IPS-11a (cell line): ENCODE measurements around the gene GMDS.

ENCODE experiments used
- H3K4me3 ChIP-seq: one replicate; pipeline ENCODE4 v1.5.1; 2013; ENCODE audit warnings: low read depth, low read length, control low read depth

GMDS gene

DNA sequence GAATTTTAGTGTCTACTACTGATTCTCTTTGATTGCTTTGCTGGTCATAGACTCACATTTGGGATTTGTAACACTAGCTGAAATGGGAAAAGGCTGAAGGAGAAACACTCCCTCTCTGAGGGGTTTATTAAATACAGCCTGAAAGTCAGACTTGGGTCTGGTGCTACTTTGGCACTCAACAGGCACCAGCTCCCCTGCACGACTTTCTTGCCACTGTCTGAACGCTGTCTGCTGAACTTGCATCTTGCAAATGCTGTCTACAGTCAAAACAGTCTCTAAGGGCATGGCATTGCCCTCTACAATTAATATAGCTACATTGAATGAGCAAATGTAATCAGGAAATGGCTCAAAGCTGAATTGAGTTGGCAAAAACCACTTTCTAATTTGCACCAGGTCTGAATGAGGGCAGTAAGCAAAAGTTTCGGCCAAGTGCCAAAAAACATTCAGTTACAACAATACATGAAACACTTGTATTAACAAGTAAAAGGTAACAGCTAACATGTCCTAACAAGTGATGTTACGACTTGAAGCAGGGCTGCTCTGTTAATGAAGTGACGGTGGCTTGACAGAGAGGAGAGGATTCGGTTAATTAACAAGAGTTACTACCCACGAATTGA is 516.2 kb downstream of the GMDS start:
- H3K4me3 ChIP-seq: no peak overlapping the region

DNA sequence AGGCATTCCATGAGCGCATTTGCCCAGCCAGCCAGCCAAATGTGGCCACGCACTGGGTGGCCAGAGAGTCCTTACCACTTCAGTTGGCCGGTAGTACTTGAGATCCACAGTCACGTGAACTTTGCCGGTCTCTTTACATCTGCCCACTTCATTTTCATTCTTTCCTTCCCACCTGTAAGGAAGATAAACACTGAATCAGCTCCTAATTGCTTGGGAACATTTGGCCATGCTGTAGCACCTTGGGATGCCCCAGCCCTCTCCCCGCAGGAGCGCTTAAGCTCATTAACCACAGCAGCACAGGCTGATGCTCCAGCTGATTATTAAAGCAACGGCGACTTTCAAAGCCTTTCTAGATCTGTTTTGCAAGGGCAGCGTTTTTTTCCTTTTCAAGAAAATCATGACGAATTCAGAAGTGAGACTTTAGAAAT is 519.0 kb downstream of the GMDS start:
- no peak overlapping the region for H3K4me3 ChIP-seq

DNA sequence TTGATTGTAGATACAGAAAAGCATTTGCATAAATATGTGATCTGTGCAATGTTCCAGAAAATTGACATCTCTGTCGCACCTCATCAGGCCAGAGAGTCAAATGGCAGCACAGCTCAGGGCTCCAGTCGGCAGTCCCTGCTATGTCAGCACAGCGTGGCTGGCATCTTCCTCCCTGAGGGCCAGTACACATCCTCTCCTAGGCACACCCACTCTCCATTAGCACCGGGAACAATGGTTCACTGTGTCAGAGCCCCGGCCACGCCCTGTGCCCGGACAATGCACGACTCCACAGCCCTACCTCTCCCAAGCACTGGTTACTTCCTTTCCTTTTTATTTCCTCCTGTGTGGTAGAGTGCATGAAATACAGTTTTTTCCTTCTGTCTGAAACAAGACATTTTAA is 520.8 kb downstream of the GMDS start:
- H3K4me3 ChIP-seq: no peak overlapping the region

GRCh38 chr6:1724124-1724523 is 521.3 kb downstream of the GMDS start:
- H3K4me3 ChIP-seq: no peak overlapping the region

GRCh38 chr6:1722801-1723200 is 522.6 kb downstream of the GMDS start:
- H3K4me3 ChIP-seq: no peak overlapping the region

DNA sequence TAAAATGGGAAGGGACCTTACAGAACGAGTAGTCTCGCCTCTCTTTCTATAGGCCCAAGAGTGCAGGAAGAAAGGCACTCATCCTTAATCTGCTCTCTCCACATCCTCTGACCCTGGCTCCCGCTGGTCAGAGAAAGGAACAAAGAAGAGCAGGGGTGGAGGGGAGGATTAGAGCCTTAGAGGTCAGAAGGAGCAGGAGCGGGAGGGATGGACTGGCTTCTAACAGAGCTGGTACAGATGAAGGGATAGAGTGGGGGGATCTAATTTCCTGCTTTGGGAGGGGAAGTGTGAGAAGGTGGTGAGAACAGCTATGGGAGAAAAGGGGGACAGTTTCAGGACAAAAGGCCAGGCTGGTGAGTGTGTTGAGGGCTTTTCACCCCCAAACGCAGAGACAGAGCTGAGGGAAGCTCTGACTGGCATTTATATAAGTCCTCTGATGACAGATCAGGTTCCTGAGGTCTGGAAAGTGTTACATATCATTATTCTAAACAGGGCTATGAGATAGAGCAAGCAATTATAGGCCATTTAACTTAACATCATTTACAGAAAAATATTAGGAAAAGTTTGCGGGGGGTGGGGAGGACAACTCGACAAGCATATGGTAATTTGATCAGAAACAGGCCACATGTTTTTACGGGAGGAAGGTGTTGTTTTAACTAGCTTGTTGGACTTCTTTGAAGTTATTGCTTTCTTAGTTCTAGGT is 524.6 kb downstream of the GMDS start:
- no peak overlapping the region for H3K4me3 ChIP-seq

DNA sequence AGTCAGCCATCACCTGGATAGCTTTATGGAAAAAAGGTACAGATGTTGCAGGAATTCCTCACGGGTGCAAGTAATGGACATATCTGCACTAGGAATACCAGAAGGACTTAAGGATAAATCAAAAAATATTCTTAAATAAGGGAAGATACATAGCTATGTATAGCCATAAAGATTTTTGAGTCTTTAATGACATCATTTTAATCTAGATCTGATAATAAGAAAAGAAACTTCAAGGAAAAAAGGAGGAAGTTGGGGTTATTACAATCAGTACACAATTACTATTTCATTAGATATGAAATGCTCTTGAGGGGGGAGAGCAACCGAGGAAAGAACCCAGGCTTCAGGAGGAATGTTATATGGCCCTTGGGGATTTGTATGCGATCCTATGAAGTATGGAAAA is 525.5 kb downstream of the GMDS start:
- no peak overlapping the region for H3K4me3 ChIP-seq

GRCh38 chr6:1716868-1717267 is 528.5 kb downstream of the GMDS start:
- H3K4me3 ChIP-seq: no peak overlapping the region

DNA sequence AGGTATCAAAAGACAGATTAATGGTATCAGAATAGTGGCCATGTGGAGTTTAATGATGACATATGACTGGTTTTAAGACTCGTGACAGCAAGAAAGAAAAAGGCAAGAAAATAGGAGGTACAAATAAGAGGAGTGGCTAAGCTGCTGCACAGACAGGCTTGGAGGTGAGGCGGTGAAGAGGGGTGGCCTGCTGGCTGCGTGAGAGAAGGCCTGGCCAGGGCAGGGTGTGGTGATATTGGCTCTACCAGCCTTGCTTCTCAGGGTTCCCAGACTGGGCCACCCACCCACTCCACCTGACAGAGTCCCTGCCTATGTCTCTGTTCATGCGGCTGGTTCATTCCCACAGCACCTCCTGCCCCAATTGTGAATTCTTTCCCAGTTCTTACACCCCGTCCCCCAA is 529.0 kb downstream of the GMDS start:
- H3K4me3 ChIP-seq: no peak overlapping the region

- H3K4me3 ChIP-seq: no peak overlapping the region
Observed at GRCh38 chr6:1715336-1715735, 530.1 kb downstream of the GMDS start.

DNA sequence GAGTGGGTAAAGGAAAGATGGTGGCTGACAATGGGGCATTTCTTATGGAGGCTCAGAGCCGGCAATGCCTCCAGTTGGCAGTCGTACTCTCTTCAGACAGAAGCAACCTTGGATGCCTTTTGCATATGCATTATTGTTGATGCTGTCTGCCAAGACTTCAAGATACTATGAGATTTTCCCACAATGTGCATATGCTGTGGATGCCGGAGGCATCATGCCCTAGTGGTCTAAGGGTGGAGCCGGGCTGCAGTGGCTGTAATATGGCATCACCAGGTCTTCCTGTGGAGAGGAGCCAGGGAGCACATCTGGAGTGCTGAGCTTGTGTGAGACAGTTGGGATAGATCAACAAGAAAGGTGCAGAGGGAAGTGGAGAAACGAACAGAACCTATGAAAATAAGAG is 530.8 kb downstream of the GMDS start:
- H3K4me3 ChIP-seq: no peak overlapping the region

- H3K4me3 ChIP-seq: no peak overlapping the region
Observed at GRCh38 chr6:1713016-1713600, 532.3 kb downstream of the GMDS start.

DNA sequence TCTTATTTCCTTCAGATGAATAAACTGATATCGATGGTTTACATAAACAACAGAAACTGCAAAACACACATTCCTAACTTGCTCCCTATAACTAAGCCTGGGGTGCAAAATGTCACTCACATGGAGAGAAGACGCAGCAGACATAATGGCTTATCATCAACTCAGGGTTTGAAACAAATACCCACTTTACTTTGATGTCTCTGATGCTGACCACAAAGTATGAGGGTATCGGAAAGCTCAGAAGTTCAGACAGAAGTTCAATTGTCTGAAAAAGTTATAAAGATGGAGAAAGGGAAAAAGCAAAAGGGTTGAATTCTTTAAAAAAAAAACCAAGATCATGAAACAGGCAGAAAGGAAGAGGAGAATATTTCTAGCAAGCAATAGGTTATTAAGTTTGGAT is 533.0 kb downstream of the GMDS start:
- no peak overlapping the region for H3K4me3 ChIP-seq

GRCh38 chr6:1711136-1711535 is 534.3 kb downstream of the GMDS start:
- no peak overlapping the region for H3K4me3 ChIP-seq

GRCh38 chr6:1709234-1709641 is 536.2 kb downstream of the GMDS start:
- H3K4me3 ChIP-seq: no peak overlapping the region

- no peak overlapping the region for H3K4me3 ChIP-seq
Observed at GRCh38 chr6:1708820-1709219, 536.6 kb downstream of the GMDS start.

- H3K4me3 ChIP-seq: no peak overlapping the region
Observed at GRCh38 chr6:1708122-1708521, 537.3 kb downstream of the GMDS start.

DNA sequence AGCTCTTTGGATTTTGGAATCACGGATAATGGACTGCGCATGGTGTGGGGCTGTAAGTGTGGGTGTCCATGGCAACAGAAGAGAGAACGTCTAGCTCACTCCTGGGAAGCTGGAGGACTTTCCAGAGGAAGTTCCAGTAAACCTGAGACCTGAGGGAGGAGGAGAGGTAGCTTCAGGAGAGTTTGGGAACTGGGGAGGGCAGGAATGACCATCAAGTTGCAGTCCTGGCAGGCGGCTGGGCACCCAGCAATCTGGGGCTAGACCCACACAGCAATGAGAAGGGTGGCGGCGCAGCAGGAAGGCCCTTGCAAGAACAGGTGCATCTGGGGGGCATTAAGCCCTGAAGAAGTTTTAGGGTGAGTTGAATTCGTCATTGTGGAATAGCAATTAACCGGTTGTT is 539.8 kb downstream of the GMDS start:
- no peak overlapping the region for H3K4me3 ChIP-seq

DNA sequence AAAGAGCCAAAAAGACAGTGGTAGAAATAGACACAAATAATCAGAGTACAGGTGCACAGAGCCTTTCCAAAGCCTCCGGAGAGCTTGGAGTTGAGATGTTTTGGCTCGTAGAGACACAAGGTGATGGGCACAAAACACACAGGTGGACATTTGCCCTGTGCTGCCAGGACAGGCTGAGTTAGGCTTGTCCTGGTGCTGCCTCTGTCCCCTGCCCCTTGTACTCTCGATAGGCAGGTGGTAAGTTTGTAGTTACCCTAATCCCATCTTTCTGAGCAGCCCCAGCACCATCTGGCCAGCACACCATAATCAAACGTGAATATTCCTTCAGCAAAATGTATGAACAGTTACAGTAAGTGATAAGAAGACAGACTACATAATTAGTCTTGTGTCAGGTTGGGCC is 540.2 kb downstream of the GMDS start:
- H3K4me3 ChIP-seq: no peak overlapping the region

DNA sequence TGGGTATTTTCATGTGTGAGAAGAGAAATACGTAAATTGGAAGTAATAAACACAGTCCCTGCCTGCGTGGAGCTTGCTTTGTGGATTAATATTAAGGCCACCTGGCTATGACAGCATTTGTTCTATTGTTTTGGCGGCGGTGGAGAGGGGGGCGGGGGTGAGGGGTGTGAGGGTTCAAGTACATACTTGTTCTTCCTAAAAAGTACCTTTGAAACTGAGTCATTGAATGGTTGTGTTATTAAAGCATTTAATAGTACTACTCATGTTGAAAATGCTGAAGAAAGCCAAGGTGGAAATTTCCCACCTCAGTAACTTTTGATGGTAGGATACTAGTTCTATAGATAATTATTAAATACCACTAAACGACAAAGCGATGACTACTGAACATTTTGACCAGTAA is 540.7 kb downstream of the GMDS start:
- H3K4me3 ChIP-seq: no peak overlapping the region

GRCh38 chr6:1703923-1704322 is 541.5 kb downstream of the GMDS start:
- H3K4me3 ChIP-seq: no peak overlapping the region

DNA sequence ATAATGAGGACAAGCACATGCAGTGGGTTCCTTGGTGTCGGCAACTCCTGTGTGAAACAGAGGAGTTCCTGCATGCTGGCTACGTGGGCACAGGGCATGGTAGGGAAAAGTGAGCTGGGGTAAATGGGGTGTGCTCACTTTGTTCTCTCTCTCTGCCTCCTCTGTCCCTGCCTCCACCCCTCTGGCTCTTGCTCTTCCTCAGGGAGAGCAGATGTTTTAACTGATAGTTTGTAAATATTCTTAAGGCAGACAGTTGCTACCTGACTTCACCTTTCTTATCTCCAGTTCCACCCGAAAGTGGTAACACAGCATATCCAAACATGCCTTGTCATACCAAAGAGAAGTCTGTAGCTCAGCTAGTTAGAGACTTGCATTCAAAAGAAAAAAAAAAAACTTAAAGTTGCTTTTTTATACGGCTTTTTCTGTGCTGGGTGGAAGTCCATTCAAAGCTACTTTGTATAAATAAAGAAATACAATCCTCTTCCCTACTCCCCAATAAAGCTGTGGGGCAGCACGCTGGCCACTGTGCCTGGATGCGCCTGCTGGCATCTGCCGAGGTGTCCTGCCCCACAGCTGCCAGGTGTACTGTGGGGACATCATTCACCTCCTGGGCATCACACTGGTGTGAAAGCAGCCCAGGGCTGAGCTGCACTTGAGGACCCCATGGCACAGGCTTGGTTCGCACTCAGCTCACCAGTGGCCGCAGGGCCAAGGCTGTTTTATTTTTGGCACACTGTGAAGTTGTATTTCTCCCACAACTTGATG is 542.1 kb downstream of the GMDS start:
- no peak overlapping the region for H3K4me3 ChIP-seq
